ENCODE data around the gene BRF1. TPM values are rescaled to one million over a fixed set of nuclear protein-coding genes. Genes with fewer than 3 reads are reported as not detected.

BRF1 gene
- total RNA-seq, 2 experiments from 2014 or later: 20.0 to 28.1 TPM

GRCh38 chr14:105272623-105273022 is 28.2 kb downstream of the BRF1 start:
- POLR2A ChIA-PET: no interaction called here
- DNase-seq: no peak
- ATAC-seq: no peak
- Mint-ChIP-seq H3K4me1 (no peaks in the 10 kb centered on the region), H3K27ac (no peak overlapping the region), H3K4me3 (no peak overlapping the region), H3K9me3 (ENCODE audit: low read depth) (no peaks in the 10 kb centered on the region), H3K36me3 (ENCODE audit: low read depth) (peaks cover 2% of the 10 kb centered on the region), H3K27me3 (no peaks in the 10 kb centered on the region)
- intact Hi-C loops (cut with DNase I, micrococcal nuclease): no loop called here
- CTCF ChIA-PET: no interaction called here

- ChIA-PET POLR2A (no interaction called here), CTCF (interaction anchor here (0.7 to 0.8 kb wide), 2 partner anchors 60 to 161 kb away, joined by 4 read pairs; no protein-coding TSS in a partner anchor)
- no peak for DNase-seq
- Mint-ChIP-seq H3K9me3 (ENCODE audit: low read depth) (no peaks in the 10 kb centered on the region), H3K4me1 (no peaks in the 10 kb centered on the region), H3K27ac (no peak overlapping the region), H3K27me3 (no peaks in the 10 kb centered on the region), H3K36me3 (ENCODE audit: low read depth) (peaks cover 4% of the 10 kb centered on the region), H3K4me3 (no peak overlapping the region)
- intact Hi-C loops (cut with DNase I, micrococcal nuclease): no loop called here
- no peak for ATAC-seq
Measured at GRCh38 chr14:105271224-105271890, 29.4 kb downstream of the BRF1 start.

GRCh38 chr14:105269405-105269804 is 31.4 kb downstream of the BRF1 start:
- DNase-seq (no peak), ATAC-seq (no peak)
- H3K36me3 Mint-ChIP-seq (ENCODE audit: low read depth): peaks cover 8% of the 10 kb centered on the region
- POLR2A ChIA-PET: no interaction called here
- CTCF ChIA-PET: no interaction called here
- no peaks in the 10 kb centered on the region for H3K9me3 Mint-ChIP-seq (ENCODE audit: low read depth)
- intact Hi-C loops (cut with DNase I, micrococcal nuclease): loop anchor here in 1 of 2 experiments (5.0 kb wide), 1 partner anchor 83 kb away; no protein-coding TSS in a partner anchor
- no peak overlapping the region for H3K27ac Mint-ChIP-seq
- H3K27me3 Mint-ChIP-seq: no peaks in the 10 kb centered on the region
- no peak overlapping the region for H3K4me3 Mint-ChIP-seq
- no peaks in the 10 kb centered on the region for H3K4me1 Mint-ChIP-seq

- intact Hi-C loops (cut with DNase I, micrococcal nuclease): loop anchor here in 1 of 2 experiments (5.0 kb wide), 1 partner anchor 83 kb away; no protein-coding TSS in a partner anchor
- no peaks in the 10 kb centered on the region for H3K4me1 Mint-ChIP-seq
- CTCF ChIA-PET: no interaction called here
- DNase-seq (no peak), ATAC-seq (no peak)
- H3K9me3 Mint-ChIP-seq (ENCODE audit: low read depth): no peaks in the 10 kb centered on the region
- POLR2A ChIA-PET: no interaction called here
- H3K4me3 Mint-ChIP-seq: no peak overlapping the region
- H3K27ac Mint-ChIP-seq: no peak overlapping the region
- H3K27me3 Mint-ChIP-seq: no peaks in the 10 kb centered on the region
- H3K36me3 Mint-ChIP-seq (ENCODE audit: low read depth): peaks cover 10% of the 10 kb centered on the region
Measured at GRCh38 chr14:105268736-105269354, 32.0 kb downstream of the BRF1 start.

- H3K36me3 Mint-ChIP-seq (ENCODE audit: low read depth): peaks cover 11% of the 10 kb centered on the region
- CTCF ChIA-PET: interaction anchor here (0.6 kb wide), 1 partner anchor 139 kb away, joined by 3 read pairs; no protein-coding TSS in a partner anchor
- no peak for ATAC-seq
- POLR2A ChIA-PET: no interaction called here
- H3K4me1 Mint-ChIP-seq: no peaks in the 10 kb centered on the region
- no peaks in the 10 kb centered on the region for H3K27me3 Mint-ChIP-seq
- no peak overlapping the region for H3K27ac Mint-ChIP-seq
- DNase-seq: no peak
- no peak overlapping the region for H3K4me3 Mint-ChIP-seq
- no peaks in the 10 kb centered on the region for H3K9me3 Mint-ChIP-seq (ENCODE audit: low read depth)
- intact Hi-C loops (cut with DNase I, micrococcal nuclease): loop anchor here in 1 of 2 experiments (5.0 kb wide), 1 partner anchor 84 kb away; no protein-coding TSS in a partner anchor
Measured at GRCh38 chr14:105267820-105268548, 32.8 kb downstream of the BRF1 start.

GRCh38 chr14:105261781-105262180 is 39.0 kb downstream of the BRF1 start:
- Mint-ChIP-seq H3K36me3 (ENCODE audit: low read depth) (peaks cover 8% of the 10 kb centered on the region), H3K4me3 (no peak overlapping the region), H3K4me1 (no peaks in the 10 kb centered on the region), H3K27me3 (no peaks in the 10 kb centered on the region), H3K27ac (no peak overlapping the region), H3K9me3 (ENCODE audit: low read depth) (no peaks in the 10 kb centered on the region)
- ChIA-PET CTCF (no interaction called here), POLR2A (no interaction called here)
- DNase-seq: no peak
- intact Hi-C loops (cut with DNase I, micrococcal nuclease): no loop called here
- no peak for ATAC-seq

GRCh38 chr14:105260959-105261358 is 39.8 kb downstream of the BRF1 start:
- CTCF ChIA-PET: no interaction called here

GRCh38 chr14:105258846-105259245 is 42.0 kb downstream of the BRF1 start:
- CTCF ChIA-PET: interaction anchor here (2.0 kb wide), 1 partner anchor 93 kb away, joined by 6 read pairs; no protein-coding TSS in a partner anchor
- intact Hi-C loops (cut with DNase I, micrococcal nuclease): no loop called here

More at GRCh38 chr14:105260959-105261358, 39.8 kb downstream of the BRF1 start:
- ATAC-seq: no peak
- no peaks in the 10 kb centered on the region for H3K27me3 Mint-ChIP-seq
- H3K4me3 Mint-ChIP-seq: no peak overlapping the region
- no peak overlapping the region for H3K27ac Mint-ChIP-seq
- intact Hi-C loops (cut with DNase I, micrococcal nuclease): no loop called here
- peaks cover 6% of the 10 kb centered on the region for H3K36me3 Mint-ChIP-seq (ENCODE audit: low read depth)
- POLR2A ChIA-PET: no interaction called here
- no peak for DNase-seq
- no peaks in the 10 kb centered on the region for H3K4me1 Mint-ChIP-seq
- no peaks in the 10 kb centered on the region for H3K9me3 Mint-ChIP-seq (ENCODE audit: low read depth)

GRCh38 chr14:105257464-105257863 is 43.3 kb downstream of the BRF1 start:
- DNase-seq: no peak
- H3K4me3 Mint-ChIP-seq: no peak overlapping the region
- ChIA-PET CTCF (no interaction called here), POLR2A (no interaction called here)
- H3K9me3 Mint-ChIP-seq (ENCODE audit: low read depth): no peaks in the 10 kb centered on the region
- no peak for ATAC-seq
- no peaks in the 10 kb centered on the region for H3K4me1 Mint-ChIP-seq
- no peaks in the 10 kb centered on the region for H3K27me3 Mint-ChIP-seq
- H3K36me3 Mint-ChIP-seq (ENCODE audit: low read depth): peaks cover 1% of the 10 kb centered on the region
- H3K27ac Mint-ChIP-seq: no peak overlapping the region
- intact Hi-C loops (cut with DNase I, micrococcal nuclease): no loop called here

More at GRCh38 chr14:105258846-105259245, 42.0 kb downstream of the BRF1 start:
- Mint-ChIP-seq H3K27me3 (no peaks in the 10 kb centered on the region), H3K9me3 (ENCODE audit: low read depth) (no peaks in the 10 kb centered on the region), H3K36me3 (ENCODE audit: low read depth) (peaks cover 2% of the 10 kb centered on the region), H3K4me1 (no peaks in the 10 kb centered on the region), H3K4me3 (no peak overlapping the region), H3K27ac (no peak overlapping the region)
- DNase-seq (no peak), ATAC-seq (no peak)
- POLR2A ChIA-PET: no interaction called here

GRCh38 chr14:105256292-105256960 is 44.4 kb downstream of the BRF1 start:
- intact Hi-C loops (cut with DNase I, micrococcal nuclease): no loop called here
- ATAC-seq: no peak
- ChIA-PET POLR2A (no interaction called here), CTCF (no interaction called here)
- H3K36me3 Mint-ChIP-seq (ENCODE audit: low read depth): peaks cover 1% of the 10 kb centered on the region
- no peak for DNase-seq
- no peaks in the 10 kb centered on the region for H3K27me3 Mint-ChIP-seq
- no peaks in the 10 kb centered on the region for H3K9me3 Mint-ChIP-seq (ENCODE audit: low read depth)
- no peak overlapping the region for H3K27ac Mint-ChIP-seq
- no peak overlapping the region for H3K4me3 Mint-ChIP-seq
- H3K4me1 Mint-ChIP-seq: no peaks in the 10 kb centered on the region

- no peak overlapping the region for H3K27ac Mint-ChIP-seq
- intact Hi-C loops (cut with DNase I, micrococcal nuclease): no loop called here
- ChIA-PET POLR2A (interaction anchor here (0.6 kb wide), 1 partner anchor 12 kb away, joined by 11 read pairs; no protein-coding TSS in a partner anchor), CTCF (interaction anchor here (0.6 kb wide), 1 partner anchor 90 kb away, joined by 5 read pairs; no protein-coding TSS in a partner anchor)
- no peaks in the 10 kb centered on the region for H3K4me1 Mint-ChIP-seq
- H3K4me3 Mint-ChIP-seq: no peak overlapping the region
- peaks cover 5% of the 10 kb centered on the region for H3K36me3 Mint-ChIP-seq (ENCODE audit: low read depth)
- H3K27me3 Mint-ChIP-seq: no peaks in the 10 kb centered on the region
- DNase-seq: no peak
- no peaks in the 10 kb centered on the region for H3K9me3 Mint-ChIP-seq (ENCODE audit: low read depth)
- ATAC-seq: no peak
Measured at GRCh38 chr14:105255021-105255507, 45.7 kb downstream of the BRF1 start.

All from activated CD4-positive, alpha-beta T cell treated with anti-CD3 and anti-CD28 coated beads for 36 hours (primary cell).